Measurements from ENCODE around the gene IBTK.
"Not testable (repeated sequence)": the region's sequence is repeated elsewhere in the genome, so short reads cannot be mapped to it uniquely, and the experiment has no call there.

The IBTK gene

DNA sequence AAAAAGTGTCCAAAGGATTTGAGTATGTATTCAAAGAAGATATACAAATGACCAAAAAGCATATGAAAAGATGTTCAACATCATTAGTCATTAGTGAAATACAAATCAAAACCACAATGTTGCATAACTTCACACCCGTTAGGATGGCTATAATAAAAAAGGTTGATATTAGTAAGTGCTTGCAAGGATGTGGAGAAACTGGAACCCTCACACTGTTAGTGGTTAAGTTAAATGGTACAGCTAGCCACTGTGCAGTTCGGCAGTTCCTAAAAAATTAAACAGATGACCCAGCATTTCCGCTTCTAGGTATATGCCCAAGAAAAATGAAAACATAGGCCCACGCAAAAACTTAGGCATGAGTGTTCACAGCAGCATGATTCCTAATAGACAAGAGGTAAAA is 38.6 kb downstream of the IBTK start:
- in situ Hi-C loops (cut with MboI; ENCODE audit: low sequenced_read_pairs, unreplicated experiment) = no loop called here
- DNase-seq (ENCODE audit: low spot score) = no peak
- TF ChIP-seq, protein P1, sequence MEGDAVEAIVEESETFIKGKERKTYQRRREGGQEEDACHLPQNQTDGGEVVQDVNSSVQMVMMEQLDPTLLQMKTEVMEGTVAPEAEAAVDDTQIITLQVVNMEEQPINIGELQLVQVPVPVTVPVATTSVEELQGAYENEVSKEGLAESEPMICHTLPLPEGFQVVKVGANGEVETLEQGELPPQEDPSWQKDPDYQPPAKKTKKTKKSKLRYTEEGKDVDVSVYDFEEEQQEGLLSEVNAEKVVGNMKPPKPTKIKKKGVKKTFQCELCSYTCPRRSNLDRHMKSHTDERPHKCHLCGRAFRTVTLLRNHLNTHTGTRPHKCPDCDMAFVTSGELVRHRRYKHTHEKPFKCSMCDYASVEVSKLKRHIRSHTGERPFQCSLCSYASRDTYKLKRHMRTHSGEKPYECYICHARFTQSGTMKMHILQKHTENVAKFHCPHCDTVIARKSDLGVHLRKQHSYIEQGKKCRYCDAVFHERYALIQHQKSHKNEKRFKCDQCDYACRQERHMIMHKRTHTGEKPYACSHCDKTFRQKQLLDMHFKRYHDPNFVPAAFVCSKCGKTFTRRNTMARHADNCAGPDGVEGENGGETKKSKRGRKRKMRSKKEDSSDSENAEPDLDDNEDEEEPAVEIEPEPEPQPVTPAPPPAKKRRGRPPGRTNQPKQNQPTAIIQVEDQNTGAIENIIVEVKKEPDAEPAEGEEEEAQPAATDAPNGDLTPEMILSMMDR (IDR thresholded peaks at IDR 0.05; ENCODE audit: borderline replicate concordance, control extremely low read depth, extremely low read depth, insufficient read depth, missing control alignments) = no peak

DNA sequence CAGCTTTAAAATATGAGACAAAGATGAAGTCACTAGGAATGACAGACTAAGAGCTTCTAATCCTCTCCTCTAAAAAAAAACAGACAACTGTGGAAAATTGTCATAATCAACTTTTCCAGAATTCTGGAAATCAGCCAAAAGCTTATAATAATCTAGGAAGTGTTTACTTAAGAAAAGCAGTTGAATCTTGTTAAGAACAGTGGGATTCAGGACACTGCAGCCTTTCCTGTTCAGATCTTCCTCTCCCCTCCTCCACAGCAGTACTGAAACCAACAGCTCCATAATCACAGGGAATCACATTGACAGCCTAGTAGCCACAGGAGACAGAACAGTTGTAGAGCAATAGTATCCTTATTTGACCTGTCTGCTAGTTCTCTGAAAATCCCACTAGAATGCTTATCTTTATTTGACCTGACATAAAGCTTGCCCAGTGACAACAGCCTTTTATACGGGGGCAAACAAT is 41.6 kb downstream of the IBTK start:
- no peak for DNase-seq (ENCODE audit: low spot score)
- TF ChIP-seq, protein P1 (IDR thresholded peaks at IDR 0.05; ENCODE audit: borderline replicate concordance, control extremely low read depth, extremely low read depth, insufficient read depth, missing control alignments) = no peak
- in situ Hi-C loops (cut with MboI; ENCODE audit: low sequenced_read_pairs, unreplicated experiment) = no loop called here

DNA sequence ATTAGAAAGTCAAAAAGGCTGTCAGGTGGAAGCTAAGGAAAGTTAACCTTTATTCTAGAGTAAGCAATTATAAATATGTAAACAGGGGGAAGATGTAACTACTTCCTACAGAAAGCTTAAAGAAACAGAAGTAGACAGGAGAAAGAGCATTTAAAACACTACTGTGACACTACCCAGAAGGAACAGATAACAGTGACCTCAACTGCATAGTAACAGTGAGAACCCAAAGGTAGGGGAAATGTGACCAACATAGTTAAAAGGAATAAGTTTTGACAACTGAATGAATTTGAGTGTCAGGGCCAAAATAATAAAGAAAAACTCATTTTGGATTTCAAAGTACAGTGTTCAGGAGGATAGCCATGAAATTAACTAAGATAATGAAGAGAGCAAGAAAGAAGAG is 43.5 kb downstream of the IBTK start:
- in situ Hi-C loops (cut with MboI; ENCODE audit: low sequenced_read_pairs, unreplicated experiment) = no loop called here
- TF ChIP-seq, protein P1 (IDR thresholded peaks at IDR 0.05; ENCODE audit: borderline replicate concordance, control extremely low read depth, extremely low read depth, insufficient read depth, missing control alignments) = no peak
- DNase-seq (ENCODE audit: low spot score) = no peak

DNA sequence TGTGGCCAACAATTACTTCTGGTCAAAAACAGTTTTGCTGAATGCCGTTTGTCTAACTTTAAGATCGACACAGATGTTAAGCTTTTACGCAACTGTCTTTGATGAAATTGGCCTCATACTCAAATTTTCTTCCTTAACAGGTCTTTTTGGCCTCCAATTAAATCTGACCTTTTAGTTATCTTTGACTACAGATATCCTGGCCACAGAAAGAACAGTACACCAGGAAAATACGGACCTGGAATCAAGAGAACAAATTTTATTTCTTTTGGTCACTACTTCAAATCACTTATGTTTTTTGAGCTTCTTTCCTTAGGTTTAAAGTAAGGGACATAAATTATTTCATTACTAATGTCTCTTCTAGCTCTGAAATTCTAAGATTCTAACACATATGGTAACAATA is 49.8 kb downstream of the IBTK start:
- in situ Hi-C loops (cut with MboI; ENCODE audit: low sequenced_read_pairs, unreplicated experiment) = no loop called here
- TF ChIP-seq, protein P1 (IDR thresholded peaks at IDR 0.05; ENCODE audit: borderline replicate concordance, control extremely low read depth, extremely low read depth, insufficient read depth, missing control alignments) = no peak
- no peak for DNase-seq (ENCODE audit: low spot score)

DNA sequence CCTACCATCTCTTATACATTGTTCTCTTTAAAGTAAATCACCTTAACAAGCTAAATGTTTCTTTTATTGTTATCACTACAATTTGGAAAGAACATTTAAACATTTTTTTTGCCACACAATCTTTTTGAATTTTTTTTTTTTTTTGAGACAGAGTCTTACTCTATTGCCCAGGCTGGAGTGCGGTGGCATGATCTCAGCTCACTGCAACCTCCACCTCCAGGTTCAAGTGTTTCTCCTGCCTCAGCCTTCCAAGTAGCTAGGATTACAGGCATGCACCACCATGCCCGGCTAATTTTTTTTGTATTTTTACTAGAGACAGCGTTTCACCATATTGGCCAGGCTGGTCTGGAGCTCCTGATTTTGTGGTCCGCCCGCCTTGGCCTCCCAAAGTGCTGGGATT is 50.3 kb downstream of the IBTK start:
- DNase-seq (ENCODE audit: low spot score); in situ Hi-C loops (cut with MboI; ENCODE audit: low sequenced_read_pairs, unreplicated experiment): not testable (repeated sequence)

DNA sequence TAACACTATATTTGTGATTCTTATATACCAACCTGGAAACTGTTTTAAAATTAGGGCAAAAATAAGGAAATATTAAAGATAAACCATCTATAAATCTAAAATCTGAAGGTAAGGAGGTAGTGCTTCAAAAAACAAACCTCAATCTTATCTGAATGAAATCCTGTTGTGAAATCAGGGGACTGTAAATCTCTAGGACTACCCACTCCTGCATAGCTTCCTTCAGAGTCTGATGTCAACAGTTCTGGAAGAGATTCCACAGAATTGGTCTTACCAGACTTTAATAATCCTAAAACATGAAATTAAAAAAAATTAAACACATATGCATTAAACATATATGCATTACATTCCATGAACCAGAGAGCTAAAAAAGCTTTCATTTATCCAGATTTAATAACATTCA is 51.4 kb downstream of the IBTK start:
- no peak for DNase-seq (ENCODE audit: low spot score)
- in situ Hi-C loops (cut with MboI; ENCODE audit: low sequenced_read_pairs, unreplicated experiment) = no loop called here
- TF ChIP-seq, protein P1 (IDR thresholded peaks at IDR 0.05; ENCODE audit: borderline replicate concordance, control extremely low read depth, extremely low read depth, insufficient read depth, missing control alignments) = no peak

DNA sequence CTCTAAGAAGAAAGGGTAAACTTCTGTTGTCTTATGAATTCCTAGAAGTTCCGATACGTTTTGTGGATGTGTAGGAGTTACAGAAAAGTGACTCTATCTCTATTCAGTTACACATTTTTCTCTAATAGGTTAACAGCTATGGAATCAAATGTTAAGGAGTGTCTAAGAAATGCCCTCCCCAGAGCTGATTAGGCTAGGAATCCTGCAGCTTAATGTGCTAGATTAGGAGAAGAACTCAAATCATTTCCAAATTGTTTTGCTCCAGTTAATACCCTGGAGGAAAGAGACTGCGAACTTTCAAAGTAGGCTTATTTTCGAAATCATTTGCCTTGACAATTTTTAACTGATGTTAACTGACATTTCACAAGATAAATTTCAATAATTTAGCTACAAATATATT is 51.9 kb downstream of the IBTK start:
- TF ChIP-seq, protein P1 (IDR thresholded peaks at IDR 0.05; ENCODE audit: borderline replicate concordance, control extremely low read depth, extremely low read depth, insufficient read depth, missing control alignments) = no peak
- no peak for DNase-seq (ENCODE audit: low spot score)
- in situ Hi-C loops (cut with MboI; ENCODE audit: low sequenced_read_pairs, unreplicated experiment) = no loop called here
